Measurements from ENCODE around the gene LSP1. TPM values are rescaled to one million over a fixed set of nuclear protein-coding genes. Genes with fewer than 3 reads are reported as not detected.

Gene LSP1
- total and polyA plus RNA-seq, 2 of the 13 experiments (the other 11 are each of a cell fraction or from before 2014, with no cell fraction given) = 0.59 to 1.00 TPM

- TF ChIP-seq, protein P1, sequence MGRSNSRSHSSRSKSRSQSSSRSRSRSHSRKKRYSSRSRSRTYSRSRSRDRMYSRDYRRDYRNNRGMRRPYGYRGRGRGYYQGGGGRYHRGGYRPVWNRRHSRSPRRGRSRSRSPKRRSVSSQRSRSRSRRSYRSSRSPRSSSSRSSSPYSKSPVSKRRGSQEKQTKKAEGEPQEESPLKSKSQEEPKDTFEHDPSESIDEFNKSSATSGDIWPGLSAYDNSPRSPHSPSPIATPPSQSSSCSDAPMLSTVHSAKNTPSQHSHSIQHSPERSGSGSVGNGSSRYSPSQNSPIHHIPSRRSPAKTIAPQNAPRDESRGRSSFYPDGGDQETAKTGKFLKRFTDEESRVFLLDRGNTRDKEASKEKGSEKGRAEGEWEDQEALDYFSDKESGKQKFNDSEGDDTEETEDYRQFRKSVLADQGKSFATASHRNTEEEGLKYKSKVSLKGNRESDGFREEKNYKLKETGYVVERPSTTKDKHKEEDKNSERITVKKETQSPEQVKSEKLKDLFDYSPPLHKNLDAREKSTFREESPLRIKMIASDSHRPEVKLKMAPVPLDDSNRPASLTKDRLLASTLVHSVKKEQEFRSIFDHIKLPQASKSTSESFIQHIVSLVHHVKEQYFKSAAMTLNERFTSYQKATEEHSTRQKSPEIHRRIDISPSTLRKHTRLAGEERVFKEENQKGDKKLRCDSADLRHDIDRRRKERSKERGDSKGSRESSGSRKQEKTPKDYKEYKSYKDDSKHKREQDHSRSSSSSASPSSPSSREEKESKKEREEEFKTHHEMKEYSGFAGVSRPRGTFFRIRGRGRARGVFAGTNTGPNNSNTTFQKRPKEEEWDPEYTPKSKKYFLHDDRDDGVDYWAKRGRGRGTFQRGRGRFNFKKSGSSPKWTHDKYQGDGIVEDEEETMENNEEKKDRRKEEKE (IDR thresholded peaks at IDR 0.05) = no peak
- peak; percentile 43; the same call in 1 of the 2 replicates for TF ChIP-seq NRL (CRISPR knock-in tag; IDR thresholded peaks at IDR 0.05; ENCODE audit: borderline replicate concordance)
- TF ChIP-seq ZNF20 (CRISPR knock-in tag; IDR thresholded peaks at IDR 0.05) = no peak
- no peak for TF ChIP-seq PTBP1 (IDR thresholded peaks at IDR 0.05; ENCODE audit: low read depth, low read length, poor library complexity, severe bottlenecking)
- no peak for TF ChIP-seq HNRNPH1 (optimal IDR thresholded peaks at IDR 0.05; ENCODE audit: low read depth, low read length)
- no peak for TF ChIP-seq ATF1 (CRISPR knock-in tag; IDR thresholded peaks at IDR 0.05)
- TF ChIP-seq KLF9 (CRISPR knock-in tag; IDR thresholded peaks at IDR 0.05; ENCODE audit: low read depth) = no peak
- TF ChIP-seq ZMAT3 (CRISPR knock-in tag; conservative IDR thresholded peaks at IDR 0.05) = 0 out of 2 replicates have a peak, but pooled peaks have one; percentile 38
- no peak for TF ChIP-seq MLLT10 (CRISPR knock-in tag; IDR thresholded peaks at IDR 0.05)
- no peak for TF ChIP-seq CHCHD3 (CRISPR knock-in tag; IDR thresholded peaks at IDR 0.05)
- no peak for TF ChIP-seq ZNF335 (CRISPR knock-in tag; IDR thresholded peaks at IDR 0.05)
- 0 out of 2 replicates have a peak, but pooled peaks have one; percentile 27 for TF ChIP-seq ZNF510 (CRISPR knock-in tag; IDR thresholded peaks at IDR 0.05; ENCODE audit: low read depth)
- 0 out of 2 replicates have a peak, but pooled peaks have one; percentile 39 for TF ChIP-seq DZIP1 (CRISPR knock-in tag; IDR thresholded peaks at IDR 0.05)
- TF ChIP-seq SKI (IDR thresholded peaks at IDR 0.05; ENCODE audit: partially characterized antibody) = peak; percentile 44
- TF ChIP-seq ZNF564 (CRISPR knock-in tag; IDR thresholded peaks at IDR 0.05) = no peak
- no peak for TF ChIP-seq ARNT (IDR thresholded peaks at IDR 0.05)
- no peak for TF ChIP-seq DDIT3 (CRISPR knock-in tag; IDR thresholded peaks at IDR 0.05)
- TF ChIP-seq, protein P2, sequence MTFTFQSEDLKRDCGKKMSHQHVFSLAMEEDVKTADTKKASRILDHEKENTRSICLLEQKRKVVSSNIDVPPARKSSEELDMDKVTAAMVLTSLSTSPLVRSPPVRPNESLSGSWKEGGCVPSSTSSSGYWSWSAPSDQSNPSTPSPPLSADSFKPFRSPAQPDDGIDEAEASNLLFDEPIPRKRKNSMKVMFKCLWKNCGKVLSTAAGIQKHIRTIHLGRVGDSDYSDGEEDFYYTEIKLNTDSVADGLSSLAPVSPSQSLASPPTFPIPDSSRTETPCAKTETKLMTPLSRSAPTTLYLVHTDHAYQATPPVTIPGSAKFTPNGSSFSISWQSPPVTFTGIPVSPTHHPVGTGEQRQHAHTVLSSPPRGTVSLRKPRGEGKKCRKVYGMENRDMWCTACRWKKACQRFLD (CRISPR knock-in tag; IDR thresholded peaks at IDR 0.05; ENCODE audit: borderline replicate concordance) = 0 out of 2 replicates have a peak, but pooled peaks have one; percentile 61
- no peak for TF ChIP-seq ZNF737 (CRISPR knock-in tag; IDR thresholded peaks at IDR 0.05; ENCODE audit: borderline replicate concordance)
- TF ChIP-seq ZFY (CRISPR knock-in tag; IDR thresholded peaks at IDR 0.05) = peak; percentile 74
- peak; percentile 79 for TF ChIP-seq ZNF547 (CRISPR knock-in tag; IDR thresholded peaks at IDR 0.05)
- TF ChIP-seq TEAD2 (CRISPR knock-in tag; IDR thresholded peaks at IDR 0.05) = 0 out of 2 replicates have a peak, but pooled peaks have one; percentile 39
- TF ChIP-seq ZNF577 (CRISPR knock-in tag; IDR thresholded peaks at IDR 0.05; ENCODE audit: borderline replicate concordance, low read depth) = no peak
- no peak for TF ChIP-seq RCOR2 (CRISPR knock-in tag; IDR thresholded peaks at IDR 0.05)
- TF ChIP-seq ZNF598 (CRISPR knock-in tag; IDR thresholded peaks at IDR 0.05; ENCODE audit: borderline replicate concordance) = peak; percentile 85; the same call in 1 of the 2 replicates
Measured at GRCh38 chr11:1825039-1825740, 27.7 kb upstream of the LSP1 start (continued).

All from HepG2 (cell line).